ENCODE results near the gene ZDHHC3. TPM values are rescaled to one million over a fixed set of nuclear protein-coding genes. Genes with fewer than 3 reads are reported as not detected.

Gene ZDHHC3, protein sequence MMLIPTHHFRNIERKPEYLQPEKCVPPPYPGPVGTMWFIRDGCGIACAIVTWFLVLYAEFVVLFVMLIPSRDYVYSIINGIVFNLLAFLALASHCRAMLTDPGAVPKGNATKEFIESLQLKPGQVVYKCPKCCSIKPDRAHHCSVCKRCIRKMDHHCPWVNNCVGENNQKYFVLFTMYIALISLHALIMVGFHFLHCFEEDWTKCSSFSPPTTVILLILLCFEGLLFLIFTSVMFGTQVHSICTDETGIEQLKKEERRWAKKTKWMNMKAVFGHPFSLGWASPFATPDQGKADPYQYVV
- 10 to 100 TPM; 33.0 to 37.6 TPM for total RNA-seq

DNA sequence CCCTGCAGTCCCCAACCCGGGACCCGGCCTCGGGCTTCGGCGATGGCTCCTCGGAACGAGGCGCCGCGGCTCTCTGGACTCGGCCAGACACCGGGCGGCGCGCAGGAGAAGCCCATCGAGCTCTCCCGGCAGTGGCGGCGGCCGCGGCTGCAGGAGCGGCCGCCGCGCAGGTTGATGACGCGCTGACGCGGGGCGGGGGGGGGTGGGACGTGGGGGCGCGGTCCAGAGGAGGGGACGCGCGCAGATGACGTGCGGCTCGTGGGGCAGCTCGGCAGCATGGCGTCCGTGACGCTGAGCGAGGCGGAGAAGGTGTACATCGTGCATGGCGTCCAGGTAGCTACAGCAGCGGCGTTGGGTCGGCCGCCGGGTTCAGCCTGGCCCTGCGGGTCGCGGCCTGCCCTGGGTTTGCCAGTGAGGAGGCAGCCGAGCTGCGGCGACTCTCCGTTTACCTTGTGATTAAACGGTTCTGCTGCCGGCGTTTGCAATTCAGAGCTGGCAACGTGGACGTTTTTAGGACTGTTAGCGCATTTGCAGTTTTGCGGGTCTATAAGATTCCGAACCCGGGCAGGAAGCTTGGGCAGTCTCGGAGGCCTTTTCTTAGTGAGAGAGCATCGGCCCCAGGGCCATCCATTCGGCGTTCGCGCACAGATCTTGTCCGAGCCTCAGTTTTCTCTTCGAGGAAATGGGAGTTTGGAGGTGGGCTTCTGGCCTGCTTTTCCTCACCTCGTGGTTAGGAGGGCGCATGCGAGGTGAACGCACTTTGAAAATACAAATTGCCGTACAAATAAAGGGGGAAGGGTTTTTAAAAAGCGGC, at the start of gene ZDHHC3, which contains the start of gene EXOSC7:
TSS of gene ZDHHC3 (minus strand) at position 173 of the 814 bp plus-strand sequence. CDS start 16,738 bp downstream, outside the sequence.
TSS of gene EXOSC7 (plus strand) at position 243 of the 814 bp plus-strand sequence. CDS start at position 277, 34 bp downstream.
- Mint-ChIP-seq H3K4me1 (ENCODE audit: low read depth) (peaks cover 71% of the 10 kb centered on the region), H3K36me3 (ENCODE audit: insufficient read depth in 2 of 2) (peaks cover 0 to 11% of the 10 kb centered on the region in 2 donors), H3K4me3 (peak within 1 kb of the TSS; percentile 97 to 99), H3K9me3 (no peaks in the 10 kb centered on the region), H3K27ac (peak within 1 kb of the TSS; percentile 91), H3K27me3 (ENCODE audit: low read depth) (no peaks in the 10 kb centered on the region)
- peak; percentile 94 to 96 for ATAC-seq (replicated peaks in 1 of 2)
- DNase-seq, result peak; percentile 86 to 92

DNA sequence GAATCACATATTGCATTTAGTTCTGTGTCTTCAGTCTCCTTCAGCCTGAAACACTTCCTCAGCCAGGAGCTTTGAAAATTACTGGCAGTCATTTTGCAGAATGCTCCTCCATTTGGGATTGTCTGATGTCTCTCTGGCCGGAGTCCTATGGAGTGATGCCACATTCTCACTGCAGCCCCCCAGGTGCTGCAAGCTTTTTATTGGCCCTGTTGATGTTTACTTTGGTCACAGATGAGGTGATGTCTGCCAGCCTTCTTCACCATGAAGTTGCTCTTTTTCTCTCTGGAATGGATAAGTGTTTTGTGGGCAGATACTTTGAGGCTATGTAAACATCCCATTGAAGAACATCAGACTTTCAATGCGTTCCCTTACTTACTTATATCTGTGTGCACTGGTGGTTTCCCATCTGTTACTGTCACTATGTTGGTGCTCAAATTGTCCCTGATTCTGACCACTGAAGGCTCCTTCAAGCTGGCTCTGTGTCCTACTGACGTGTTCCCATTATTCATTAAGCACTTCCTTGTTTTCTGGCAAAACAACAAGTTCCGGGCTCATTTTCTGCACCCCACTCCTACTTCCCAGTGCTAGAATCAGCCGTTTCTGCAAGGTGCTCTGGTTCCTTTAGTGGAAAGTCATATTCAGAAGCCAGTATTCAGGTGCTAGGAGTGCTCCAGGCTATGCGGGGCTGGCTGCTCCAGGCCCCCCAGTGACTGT, 48.7 kb upstream of the ZDHHC3 start:
- no peaks in the 10 kb centered on the region for H3K36me3 Mint-ChIP-seq (ENCODE audit: insufficient read depth in 2 of 2)
- no peak overlapping the region for H3K4me3 Mint-ChIP-seq
- ATAC-seq (replicated peaks in 1 of 2), result no peak

DNA sequence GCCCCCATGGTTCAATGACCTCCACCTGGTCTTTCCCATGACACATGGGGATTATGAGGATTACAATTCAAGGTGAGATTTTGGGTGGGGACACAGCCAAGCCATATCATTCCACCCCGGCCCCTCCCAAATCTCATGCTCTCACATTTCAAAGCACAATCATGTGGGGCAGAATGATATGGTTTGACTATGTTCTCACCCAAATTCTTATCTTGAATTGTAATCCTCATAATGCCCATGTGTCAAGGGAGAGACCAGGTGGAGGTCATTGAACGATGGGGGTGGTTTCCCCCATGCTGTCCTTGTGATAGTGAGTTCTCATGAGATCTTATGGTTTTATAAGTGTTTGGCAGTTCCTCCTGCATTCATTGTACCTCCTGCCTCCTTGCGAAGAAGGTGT, 47.7 kb upstream of the ZDHHC3 start:
- no peaks in the 10 kb centered on the region for H3K27me3 Mint-ChIP-seq (ENCODE audit: low read depth)
- peaks cover 14% of the 10 kb centered on the region for H3K4me1 Mint-ChIP-seq (ENCODE audit: low read depth)
- H3K36me3 Mint-ChIP-seq (ENCODE audit: insufficient read depth in 2 of 2), result no peaks in the 10 kb centered on the region
- no peak overlapping the region for H3K4me3 Mint-ChIP-seq
- DNase-seq (no peak), ATAC-seq (replicated peaks in 1 of 2) (no peak)
- H3K27ac Mint-ChIP-seq, result no peak overlapping the region
- H3K9me3 Mint-ChIP-seq, result no peaks in the 10 kb centered on the region

More for the DNA sequence above, 48.7 kb upstream of the ZDHHC3 start:
- Mint-ChIP-seq H3K27me3 (ENCODE audit: low read depth) (no peaks in the 10 kb centered on the region), H3K27ac (no peak overlapping the region), H3K9me3 (no peaks in the 10 kb centered on the region), H3K4me1 (ENCODE audit: low read depth) (peaks cover 14% of the 10 kb centered on the region)
- DNase-seq, result no peak

DNA sequence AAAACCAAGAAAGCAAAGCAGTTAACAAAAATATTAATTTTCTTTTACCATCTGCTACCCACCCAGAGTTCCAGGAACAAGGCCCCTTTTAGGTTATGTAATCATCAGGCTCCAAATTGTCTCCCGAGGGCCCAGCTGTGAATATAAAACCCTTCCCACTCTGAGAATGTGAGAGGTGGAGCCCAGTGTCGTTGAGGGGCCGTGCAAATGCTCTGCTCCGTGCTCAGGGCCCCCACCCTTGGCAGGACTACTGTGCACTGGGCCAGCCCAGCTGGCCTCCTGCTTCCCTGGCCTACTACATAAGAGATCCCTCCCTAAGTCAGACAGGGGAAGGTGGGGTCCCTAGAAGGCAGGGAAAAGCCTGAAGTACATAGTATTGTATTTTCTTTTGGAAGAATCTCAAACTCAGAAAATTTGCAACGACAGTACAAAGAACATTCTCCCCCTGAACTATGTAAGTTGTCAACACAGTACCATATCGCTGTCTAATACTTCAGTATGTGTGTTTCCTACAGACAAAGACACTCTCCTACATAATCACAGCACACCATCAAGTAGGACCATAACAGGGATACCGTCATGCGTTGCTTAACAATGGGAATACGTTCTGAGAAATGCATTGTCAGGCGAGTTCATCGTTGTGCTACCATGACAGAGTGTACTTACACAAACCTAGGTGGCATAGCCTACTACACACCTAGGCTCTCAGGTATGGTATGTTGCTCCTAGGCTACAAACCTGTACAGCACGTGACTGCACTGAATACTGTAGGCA, 45.7 kb upstream of the ZDHHC3 start:
- H3K9me3 Mint-ChIP-seq, result no peaks in the 10 kb centered on the region
- no peak for ATAC-seq (replicated peaks in 1 of 2)
- no peaks in the 10 kb centered on the region for H3K27me3 Mint-ChIP-seq (ENCODE audit: low read depth)
- DNase-seq, result no peak
- H3K27ac Mint-ChIP-seq, result no peak overlapping the region
- no peak overlapping the region for H3K4me3 Mint-ChIP-seq
- peaks cover 14% of the 10 kb centered on the region for H3K4me1 Mint-ChIP-seq (ENCODE audit: low read depth)
- no peaks in the 10 kb centered on the region for H3K36me3 Mint-ChIP-seq (ENCODE audit: insufficient read depth in 2 of 2)

DNA sequence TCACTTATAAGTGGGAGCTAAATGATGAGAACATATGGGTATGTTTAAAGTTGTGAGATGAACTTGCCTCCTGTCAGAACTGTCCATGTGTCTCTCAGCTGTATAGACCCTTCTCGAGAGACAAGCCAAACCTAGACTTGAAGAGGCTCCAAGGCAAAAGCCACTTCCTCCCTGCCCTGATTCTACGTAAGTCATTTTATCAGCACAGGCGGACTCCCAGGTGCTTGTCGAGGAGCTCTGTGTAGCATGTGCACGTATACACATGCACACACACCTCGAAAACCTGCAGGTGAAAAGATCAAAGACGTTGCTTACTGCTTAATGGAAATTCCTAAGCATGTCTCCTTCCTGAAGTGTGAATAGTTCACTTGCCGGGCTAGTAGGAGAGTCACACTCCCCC, 44.6 kb upstream of the ZDHHC3 start:
- no peaks in the 10 kb centered on the region for H3K27me3 Mint-ChIP-seq (ENCODE audit: low read depth)
- ATAC-seq (replicated peaks in 1 of 2) (peak; percentile 22 to 47), DNase-seq (no peak)
- peaks cover 0 to 4% of the 10 kb centered on the region in 2 donors for H3K36me3 Mint-ChIP-seq (ENCODE audit: insufficient read depth in 2 of 2)
- H3K4me1 Mint-ChIP-seq (ENCODE audit: low read depth), result peaks cover 14% of the 10 kb centered on the region
- H3K4me3 Mint-ChIP-seq, result no peak overlapping the region
- H3K27ac Mint-ChIP-seq, result no peak overlapping the region
- H3K9me3 Mint-ChIP-seq, result no peaks in the 10 kb centered on the region

DNA sequence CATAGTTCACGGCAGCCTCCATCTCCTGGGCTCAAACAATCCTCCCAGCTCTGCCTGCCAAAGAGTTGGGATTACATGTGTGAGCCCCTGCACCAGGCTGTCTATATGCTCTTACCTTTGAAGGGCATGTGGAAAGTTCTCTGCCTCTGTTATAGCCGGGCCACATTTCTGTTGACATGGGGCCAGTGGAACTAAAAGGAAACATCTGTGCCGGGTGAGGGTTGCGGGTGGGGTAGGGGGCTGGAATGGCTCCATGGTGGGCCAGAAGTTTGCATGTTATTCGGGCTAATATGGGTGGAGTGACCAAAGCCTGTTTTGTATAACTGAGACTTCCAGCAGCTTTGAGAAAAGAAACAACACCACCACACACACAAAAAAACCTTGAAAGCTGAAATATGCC, 41.8 kb upstream of the ZDHHC3 start:
- Mint-ChIP-seq H3K36me3 (ENCODE audit: insufficient read depth in 2 of 2) (peaks cover 0 to 14% of the 10 kb centered on the region in 2 donors), H3K4me3 (no peak overlapping the region), H3K27ac (no peak overlapping the region), H3K4me1 (ENCODE audit: low read depth) (peaks cover 14% of the 10 kb centered on the region), H3K27me3 (ENCODE audit: low read depth) (no peaks in the 10 kb centered on the region), H3K9me3 (no peaks in the 10 kb centered on the region)
- DNase-seq (no peak), ATAC-seq (replicated peaks in 1 of 2) (no peak)

DNA sequence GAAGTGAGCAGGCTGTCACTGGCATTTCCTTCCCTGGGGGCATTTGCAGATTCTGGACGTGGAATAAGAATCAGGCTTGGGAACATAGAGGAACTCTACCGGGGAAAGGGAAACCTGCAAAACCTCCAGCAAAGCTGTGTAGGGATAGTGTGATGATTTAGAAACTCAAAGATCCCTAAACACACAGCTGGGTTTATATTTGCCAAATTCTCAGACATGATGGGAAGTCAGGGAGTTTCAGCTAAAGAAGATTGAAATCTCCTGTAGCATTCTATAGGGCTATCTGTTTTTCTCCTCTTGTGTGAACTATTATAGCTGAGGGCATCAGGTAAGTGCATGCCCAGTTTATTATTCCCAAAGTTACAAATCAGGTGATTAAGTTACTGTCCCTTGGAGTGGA, 40.9 kb upstream of the ZDHHC3 start:
- no peak overlapping the region for H3K4me3 Mint-ChIP-seq
- peaks cover 14% of the 10 kb centered on the region for H3K4me1 Mint-ChIP-seq (ENCODE audit: low read depth)
- ATAC-seq (replicated peaks in 1 of 2) (no peak), DNase-seq (no peak)
- no peaks in the 10 kb centered on the region for H3K27me3 Mint-ChIP-seq (ENCODE audit: low read depth)
- H3K9me3 Mint-ChIP-seq, result no peaks in the 10 kb centered on the region
- H3K36me3 Mint-ChIP-seq (ENCODE audit: insufficient read depth in 2 of 2), result peaks cover 0 to 17% of the 10 kb centered on the region in 2 donors
- H3K27ac Mint-ChIP-seq, result no peak overlapping the region

DNA sequence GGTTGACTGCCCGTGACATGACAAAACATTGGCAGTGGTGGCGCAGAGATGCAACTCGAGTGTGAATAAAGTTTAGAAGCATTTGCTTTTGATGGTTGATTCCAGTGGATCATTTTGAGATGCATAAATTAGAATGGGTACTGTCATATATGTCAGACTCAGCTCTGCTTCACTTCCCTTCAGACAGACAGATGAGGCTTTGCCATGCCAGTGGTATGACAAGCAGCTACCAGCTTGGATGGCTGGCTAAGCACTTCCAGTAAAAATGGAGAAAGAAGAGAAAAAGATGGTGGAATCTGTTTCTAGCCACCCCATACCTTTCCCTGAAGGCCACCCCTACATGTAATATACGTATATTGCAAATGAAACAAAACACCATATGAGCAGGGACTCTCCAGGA, 36.6 kb upstream of the ZDHHC3 start:
- peaks cover 5 to 30% of the 10 kb centered on the region in 2 donors for H3K36me3 Mint-ChIP-seq (ENCODE audit: insufficient read depth in 2 of 2)
- H3K4me1 Mint-ChIP-seq (ENCODE audit: low read depth), result peaks cover 5% of the 10 kb centered on the region
- ATAC-seq (replicated peaks in 1 of 2) (no peak), DNase-seq (no peak)
- no peaks in the 10 kb centered on the region for H3K9me3 Mint-ChIP-seq
- H3K4me3 Mint-ChIP-seq, result no peak overlapping the region
- H3K27me3 Mint-ChIP-seq (ENCODE audit: low read depth), result no peaks in the 10 kb centered on the region
- no peak overlapping the region for H3K27ac Mint-ChIP-seq

DNA sequence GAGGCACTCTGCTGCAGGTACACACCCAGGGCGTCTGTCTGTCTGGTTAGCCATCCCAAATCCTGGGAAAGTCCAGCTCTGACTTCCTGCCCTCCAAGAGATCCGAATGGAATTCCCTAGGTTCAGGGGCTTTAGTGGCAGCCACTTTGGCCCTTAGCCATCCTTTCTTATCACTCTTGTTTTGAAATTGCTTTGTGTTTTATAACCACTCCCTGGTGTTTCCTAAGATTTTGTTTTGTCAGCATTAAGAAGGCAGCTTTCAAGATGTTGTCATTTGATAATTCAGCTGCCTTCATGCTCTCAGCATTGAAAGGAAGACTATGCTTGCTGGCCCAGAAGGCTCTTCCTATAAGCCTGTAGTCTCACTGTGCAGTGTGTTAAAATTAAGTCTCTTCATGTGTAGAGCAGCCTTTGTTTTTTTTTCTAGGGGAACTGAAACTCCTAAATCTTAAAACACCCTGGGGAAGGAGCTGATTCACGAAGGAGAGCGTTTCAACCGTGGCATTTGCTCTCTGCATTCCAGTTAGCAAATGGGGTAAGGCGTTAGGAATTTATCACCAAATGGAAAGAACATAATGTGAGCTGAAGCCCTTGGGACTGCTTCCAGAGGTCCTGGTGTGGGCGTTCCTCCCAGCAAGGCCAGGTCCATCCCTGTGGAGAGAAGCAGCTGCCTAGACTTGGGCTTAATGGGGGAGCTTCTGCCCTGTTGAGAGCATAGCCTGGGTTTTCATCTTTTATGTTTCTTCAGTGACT, 36.0 kb upstream of the ZDHHC3 start:
- Mint-ChIP-seq H3K4me1 (ENCODE audit: low read depth) (peaks cover 8% of the 10 kb centered on the region), H3K4me3 (no peak overlapping the region), H3K27ac (peak overlapping the region; percentile 17), H3K27me3 (ENCODE audit: low read depth) (no peaks in the 10 kb centered on the region), H3K36me3 (ENCODE audit: insufficient read depth in 2 of 2) (peaks cover 5 to 34% of the 10 kb centered on the region in 2 donors), H3K9me3 (no peaks in the 10 kb centered on the region)
- no peak for DNase-seq
- ATAC-seq (replicated peaks in 1 of 2), result no peak

DNA sequence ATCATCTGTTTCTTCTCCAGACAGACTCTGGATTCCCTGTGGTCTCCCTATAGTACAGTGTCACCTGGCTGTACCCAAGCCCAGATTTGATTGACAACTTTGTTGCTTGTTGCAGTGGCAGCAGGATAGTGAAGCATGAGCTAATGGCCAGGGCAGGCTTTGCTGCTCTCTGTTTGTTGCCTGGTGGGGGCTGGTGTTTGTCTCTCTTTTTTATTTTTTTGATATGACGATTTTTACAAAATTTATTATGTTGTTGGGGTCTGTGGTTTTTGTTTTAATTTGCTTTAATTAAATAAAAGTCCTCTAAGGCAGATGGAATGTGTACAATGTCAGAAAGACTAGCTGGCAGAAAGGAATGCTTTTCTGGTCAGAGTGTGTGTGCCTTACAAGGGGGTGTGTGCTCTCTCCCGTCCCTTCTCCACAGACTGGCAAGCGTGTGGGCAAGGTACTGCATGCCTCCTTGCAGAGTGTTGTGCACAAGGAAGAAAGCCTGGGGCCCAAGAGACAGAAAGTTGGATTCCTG, 34.9 kb upstream of the ZDHHC3 start:
- Mint-ChIP-seq H3K9me3 (no peaks in the 10 kb centered on the region), H3K27me3 (ENCODE audit: low read depth) (no peaks in the 10 kb centered on the region), H3K36me3 (ENCODE audit: insufficient read depth in 2 of 2) (peaks cover 5 to 33% of the 10 kb centered on the region in 2 donors), H3K4me1 (ENCODE audit: low read depth) (peaks cover 13% of the 10 kb centered on the region), H3K4me3 (no peak overlapping the region), H3K27ac (peak overlapping the region; percentile 65)
- DNase-seq (no peak), ATAC-seq (replicated peaks in 1 of 2) (no peak)

DNA sequence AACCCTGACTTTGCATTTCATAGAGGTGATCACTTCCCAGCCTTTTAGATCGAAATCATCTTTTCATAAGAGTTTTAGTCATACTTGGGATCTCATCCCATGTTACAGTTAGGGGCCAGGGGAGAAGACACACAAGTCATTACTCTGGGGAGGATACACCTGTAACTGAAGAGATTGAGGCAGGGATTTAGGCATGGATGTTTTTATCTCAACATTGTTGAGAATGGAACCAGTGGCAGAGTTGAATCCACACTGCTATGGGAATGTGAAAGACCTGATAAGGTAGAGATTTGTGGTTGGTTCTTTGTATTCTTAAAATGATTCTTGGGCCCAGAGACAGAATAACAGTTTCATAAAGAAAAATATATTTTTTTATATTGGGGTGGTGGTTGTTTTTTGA, 33.9 kb upstream of the ZDHHC3 start:
- H3K27ac Mint-ChIP-seq, result no peak overlapping the region

DNA sequence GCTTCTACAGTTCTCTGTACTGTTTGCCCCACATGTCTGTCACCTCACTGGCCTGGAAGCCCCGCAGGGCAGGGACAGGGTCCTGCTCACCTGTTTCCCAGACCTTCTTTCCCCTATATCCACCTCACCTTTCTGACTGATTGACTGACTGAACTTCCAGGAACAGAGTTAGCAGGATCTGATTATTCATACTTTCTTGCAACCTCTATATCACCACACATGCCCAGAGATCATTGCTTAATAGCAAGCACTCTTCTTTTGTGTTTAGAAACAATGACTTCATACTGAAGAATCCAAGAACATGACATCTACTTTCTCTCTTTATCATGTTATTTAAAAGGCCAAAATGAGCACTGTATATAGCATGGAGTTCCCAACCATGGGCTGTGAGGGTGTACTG, 32.1 kb upstream of the ZDHHC3 start:
- H3K27me3 Mint-ChIP-seq (ENCODE audit: low read depth), result no peaks in the 10 kb centered on the region
- no peak for DNase-seq
- peaks cover 12 to 47% of the 10 kb centered on the region in 2 donors for H3K36me3 Mint-ChIP-seq (ENCODE audit: insufficient read depth in 2 of 2)
- no peak for ATAC-seq (replicated peaks in 1 of 2)
- H3K9me3 Mint-ChIP-seq, result no peaks in the 10 kb centered on the region
- peaks cover 19% of the 10 kb centered on the region for H3K4me1 Mint-ChIP-seq (ENCODE audit: low read depth)
- no peak overlapping the region for H3K27ac Mint-ChIP-seq
- no peak overlapping the region for H3K4me3 Mint-ChIP-seq

More for the DNA sequence above, 33.9 kb upstream of the ZDHHC3 start:
- H3K36me3 Mint-ChIP-seq (ENCODE audit: insufficient read depth in 2 of 2), result peaks cover 9 to 42% of the 10 kb centered on the region in 2 donors
- no peaks in the 10 kb centered on the region for H3K9me3 Mint-ChIP-seq
- ATAC-seq (replicated peaks in 1 of 2) (no peak), DNase-seq (no peak)
- H3K4me1 Mint-ChIP-seq (ENCODE audit: low read depth), result peaks cover 19% of the 10 kb centered on the region
- no peak overlapping the region for H3K4me3 Mint-ChIP-seq
- no peaks in the 10 kb centered on the region for H3K27me3 Mint-ChIP-seq (ENCODE audit: low read depth)
